HG02759 (cell line): ENCODE results near the gene PDLIM5.

Experiments used
- ATAC-seq: cut with Tn5 transposase; IDR thresholded peaks from one replicate; pipeline ENCODE4 v1.9.1; 2021; ENCODE audit warnings: mild to moderate bottlenecking, moderate library complexity; ENCODE audit not compliant: unreplicated experiment

The PDLIM5 gene

DNA sequence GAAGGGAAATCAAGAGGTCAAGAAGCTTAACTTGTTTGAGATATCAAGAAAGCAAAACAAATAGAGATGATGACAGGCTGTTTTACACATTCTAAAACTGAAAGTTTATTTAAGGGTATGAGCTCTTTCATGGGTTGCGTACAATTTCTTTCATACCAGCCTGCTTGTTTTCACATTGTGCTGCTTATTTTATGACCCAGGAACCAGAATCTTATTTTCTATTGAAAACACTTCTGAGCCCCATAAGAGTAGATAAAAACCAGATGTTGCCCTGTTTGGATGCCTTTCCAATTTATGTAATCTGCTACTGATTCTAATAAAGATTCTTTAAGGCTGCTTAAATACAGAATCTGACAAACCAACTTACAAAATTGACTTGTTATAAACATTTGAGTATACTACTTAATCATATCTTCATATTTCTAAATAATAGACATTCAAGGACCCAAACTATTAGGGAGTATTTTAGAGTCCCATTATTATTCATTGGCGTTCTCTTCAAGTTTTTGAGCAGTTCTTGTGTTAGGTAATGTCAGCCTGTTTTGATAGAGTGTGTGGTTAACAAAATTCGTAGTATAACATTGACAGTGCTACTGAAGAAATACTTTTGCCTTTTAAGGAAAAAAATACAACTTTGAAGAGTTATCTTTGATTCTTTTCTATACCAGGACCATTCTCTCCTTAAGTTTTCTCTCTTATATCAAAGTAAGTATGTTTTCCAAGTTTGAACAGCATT is 74.4 kb downstream of the PDLIM5 start:
- peak; percentile 45 for ATAC-seq

DNA sequence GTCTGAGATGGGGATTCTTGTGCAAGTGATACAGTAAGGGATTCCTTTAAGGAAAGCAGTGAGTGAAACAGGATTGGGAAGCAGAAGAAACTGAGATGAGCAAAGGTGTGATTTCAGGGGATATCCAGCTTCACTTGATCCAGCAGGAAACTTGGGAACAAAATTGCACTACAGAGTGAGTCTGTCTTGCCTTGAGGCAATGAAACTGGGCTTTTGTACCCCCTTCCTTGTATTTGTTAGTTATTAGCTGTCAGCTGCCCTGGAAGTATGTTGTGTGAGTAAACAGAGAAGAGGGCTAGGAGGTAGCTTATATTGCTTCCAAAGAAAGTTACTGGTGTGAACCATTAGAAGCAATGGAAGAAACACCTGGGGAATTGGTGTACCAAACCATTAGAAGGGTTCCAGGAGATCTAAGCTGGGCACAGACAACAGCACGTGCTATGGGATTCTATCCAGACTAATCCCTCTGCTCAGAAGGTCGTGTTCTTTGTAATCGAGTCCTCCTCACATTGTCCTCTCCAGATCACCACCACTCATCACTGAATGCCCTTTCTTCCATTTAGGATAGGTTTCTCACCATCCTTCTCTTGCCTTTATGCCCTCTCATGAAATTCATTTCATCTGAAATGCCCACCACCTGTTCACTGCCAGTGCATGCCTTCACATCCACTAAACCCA is 76.0 kb downstream of the PDLIM5 start:
- no peak for ATAC-seq

DNA sequence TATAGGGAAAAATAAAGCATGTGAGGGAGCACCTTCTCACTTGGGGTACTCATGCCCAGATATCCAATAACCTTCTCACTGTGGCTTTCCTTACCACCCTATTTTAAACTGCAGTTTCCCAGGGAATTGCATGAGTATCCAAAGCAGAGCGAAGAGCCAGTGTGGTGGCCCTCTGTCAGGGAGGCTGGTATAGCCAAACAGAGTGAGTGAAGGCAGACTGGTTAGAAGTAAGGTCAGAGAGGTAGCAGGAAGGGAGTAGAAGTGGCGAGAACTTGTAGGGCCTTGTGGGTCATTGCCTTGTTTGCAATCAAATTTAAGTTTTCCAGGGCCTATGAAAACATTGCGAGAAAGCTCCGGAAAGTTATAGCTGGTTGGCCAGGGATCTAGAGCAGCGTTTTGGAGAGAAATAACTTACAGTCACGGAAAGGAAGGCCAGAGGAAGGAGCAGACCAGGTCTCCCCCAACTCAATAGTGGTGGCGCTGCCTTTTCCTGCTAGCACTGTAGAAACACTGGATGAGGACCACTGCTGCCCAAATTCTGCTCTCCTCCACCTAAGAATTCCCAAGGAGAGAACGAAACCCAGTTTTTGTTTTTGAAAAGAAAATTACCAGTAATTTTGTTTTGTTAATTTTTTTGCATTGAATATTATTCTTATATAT is 77.2 kb downstream of the PDLIM5 start:
- no peak for ATAC-seq

DNA sequence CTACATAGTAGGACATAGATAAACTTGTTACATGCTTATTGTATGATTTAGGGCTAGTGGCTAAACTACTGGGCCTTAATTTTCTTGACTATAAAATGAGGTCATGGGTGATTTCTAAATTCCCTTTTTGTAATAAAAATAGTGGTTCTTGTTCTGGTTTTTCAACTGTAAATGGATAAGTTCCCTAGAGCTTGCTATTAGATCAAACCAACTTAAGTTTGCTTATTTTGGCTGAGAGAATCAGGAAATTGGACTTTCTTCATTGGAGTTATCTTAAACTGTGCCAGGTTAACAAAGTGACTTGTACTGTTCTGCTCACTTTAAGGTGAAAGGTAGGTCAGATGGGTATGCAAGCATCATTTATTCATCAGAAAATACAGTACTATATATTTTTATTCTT is 78.3 kb downstream of the PDLIM5 start:
- ATAC-seq: no peak

DNA sequence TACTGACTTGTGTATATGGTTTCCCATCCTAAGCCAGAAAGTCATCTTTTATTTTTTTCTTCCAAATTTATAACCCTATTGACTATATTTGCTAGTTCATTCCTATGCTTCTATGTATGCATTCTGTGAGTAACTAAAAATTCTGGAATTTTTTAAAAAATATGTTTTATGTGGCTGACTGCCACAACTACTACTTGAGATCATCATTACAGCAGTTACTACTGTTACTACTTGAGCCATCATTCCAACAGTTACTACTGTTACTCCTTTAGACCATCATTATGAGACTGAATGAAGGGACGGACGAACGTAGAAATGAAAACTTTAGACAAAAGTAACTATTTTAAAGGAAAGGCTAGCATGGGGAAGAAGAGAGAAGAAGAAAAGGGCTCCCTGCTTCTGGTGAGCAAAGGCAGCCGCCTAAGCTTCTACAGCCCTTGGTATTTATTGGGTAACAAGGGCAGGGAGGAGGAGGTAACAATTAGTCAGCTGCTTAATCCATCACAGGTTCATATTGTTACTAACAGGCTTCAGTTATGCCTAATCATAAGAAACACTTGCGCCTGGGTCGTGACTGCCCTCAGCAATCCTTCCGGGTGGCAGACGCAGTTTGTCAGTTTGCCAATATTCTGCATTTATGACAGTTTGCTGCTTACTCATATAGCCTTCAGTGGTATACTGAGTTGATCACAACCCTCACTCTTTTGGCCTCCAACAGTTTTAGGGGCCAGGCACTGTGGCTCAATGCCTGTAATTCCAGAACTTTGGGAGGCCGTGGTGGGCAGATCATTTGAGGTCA is 80.4 kb downstream of the PDLIM5 start:
- ATAC-seq: no peak

DNA sequence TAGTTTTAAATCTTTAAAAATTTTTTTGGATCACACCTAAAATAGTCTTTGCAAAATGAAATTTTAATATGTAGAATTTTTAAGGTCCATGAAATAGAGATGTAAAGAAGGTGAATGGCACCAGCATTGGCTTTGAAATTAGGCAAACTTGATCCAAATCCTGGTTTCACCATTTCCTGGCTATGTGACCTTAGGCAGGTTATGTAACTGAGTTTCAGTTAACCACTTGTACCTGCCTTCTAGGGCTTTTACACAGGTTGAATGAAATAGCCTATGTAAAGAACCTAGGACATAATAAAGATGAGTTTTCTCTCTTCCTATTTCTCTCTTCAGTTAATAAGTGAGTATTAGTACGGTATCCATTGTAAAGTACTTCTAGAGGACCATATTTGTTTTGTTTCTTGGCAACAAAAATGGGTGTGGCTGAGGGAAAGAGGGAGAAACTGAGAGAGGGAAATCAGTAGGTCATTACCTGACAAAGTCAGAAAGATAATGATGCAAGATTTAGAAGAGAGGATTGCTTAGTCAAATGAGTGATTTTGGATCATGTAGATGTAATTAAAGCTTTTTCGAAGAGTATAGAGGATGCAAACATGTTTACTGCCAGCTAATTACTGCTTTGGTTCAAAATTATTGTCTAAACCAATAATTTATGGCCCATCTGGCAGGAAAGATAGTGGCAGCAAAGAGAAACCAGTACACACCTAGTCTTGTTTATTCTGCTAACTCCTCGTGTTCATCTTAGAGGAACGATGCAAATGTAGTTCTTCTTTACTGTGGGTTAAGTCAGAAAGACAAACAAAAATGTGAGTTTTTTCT is 81.9 kb downstream of the PDLIM5 start:
- no peak for ATAC-seq

DNA sequence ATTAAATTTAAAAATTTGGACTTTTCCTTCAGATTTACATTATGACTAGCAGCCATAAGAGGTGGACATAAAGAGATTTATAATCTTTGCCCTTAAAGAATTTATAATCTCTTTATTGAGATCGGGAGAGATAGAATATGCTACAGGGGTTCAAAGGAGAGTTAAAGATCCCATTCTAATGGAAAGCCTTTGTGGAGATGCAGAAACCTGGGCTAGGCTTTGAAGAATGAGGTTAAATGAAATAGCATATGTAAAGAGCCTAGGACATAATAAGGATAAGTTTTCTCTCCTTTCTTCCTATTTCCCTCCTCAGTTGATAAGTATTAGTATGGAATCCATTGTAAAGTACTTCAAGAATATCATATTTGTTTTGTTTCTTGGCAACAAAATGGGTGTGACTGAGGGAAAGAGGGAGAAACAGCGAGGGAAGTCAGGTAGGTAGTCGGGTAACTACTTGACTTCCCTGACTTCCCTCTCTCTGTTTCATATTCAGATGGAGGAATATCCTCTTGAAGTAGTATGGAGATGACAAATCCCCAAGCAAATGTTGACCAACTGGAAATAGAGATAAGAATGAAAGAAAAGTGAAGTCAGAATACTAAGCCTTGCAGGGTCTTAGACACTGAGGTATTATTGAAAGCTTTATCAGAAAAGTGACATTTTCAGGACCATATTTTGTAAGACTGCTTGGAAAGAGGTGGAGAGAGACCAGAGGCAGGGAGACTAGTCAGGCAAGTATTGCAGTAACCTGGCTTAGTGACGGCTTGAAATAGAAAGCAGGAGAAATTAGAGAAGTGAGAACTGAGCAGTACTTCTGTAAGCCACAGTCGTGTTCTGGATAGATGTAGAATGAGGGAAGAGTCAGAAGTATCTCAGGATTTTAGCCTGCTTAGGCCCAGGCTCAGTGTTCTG is 82.9 kb downstream of the PDLIM5 start:
- peak; percentile 97 for ATAC-seq

DNA sequence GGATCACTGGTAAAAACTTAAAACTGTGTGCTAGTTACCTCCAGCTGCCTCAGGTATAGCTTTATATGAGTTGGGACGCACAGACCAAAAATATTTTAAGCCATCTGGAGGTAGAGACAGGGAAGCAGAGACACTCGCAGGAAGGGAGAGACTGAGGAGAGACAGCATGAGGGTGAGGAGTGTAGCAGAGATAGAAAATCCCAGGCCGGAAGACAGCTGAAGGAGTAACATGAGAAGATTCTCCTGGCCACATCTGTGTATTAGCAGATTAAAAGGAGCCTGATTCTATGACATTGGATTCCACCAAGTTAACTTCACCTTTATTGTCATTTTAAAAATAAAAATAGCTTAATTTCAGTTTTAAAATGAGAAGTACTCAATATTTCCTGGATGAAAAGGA is 84.3 kb downstream of the PDLIM5 start:
- no peak for ATAC-seq

DNA sequence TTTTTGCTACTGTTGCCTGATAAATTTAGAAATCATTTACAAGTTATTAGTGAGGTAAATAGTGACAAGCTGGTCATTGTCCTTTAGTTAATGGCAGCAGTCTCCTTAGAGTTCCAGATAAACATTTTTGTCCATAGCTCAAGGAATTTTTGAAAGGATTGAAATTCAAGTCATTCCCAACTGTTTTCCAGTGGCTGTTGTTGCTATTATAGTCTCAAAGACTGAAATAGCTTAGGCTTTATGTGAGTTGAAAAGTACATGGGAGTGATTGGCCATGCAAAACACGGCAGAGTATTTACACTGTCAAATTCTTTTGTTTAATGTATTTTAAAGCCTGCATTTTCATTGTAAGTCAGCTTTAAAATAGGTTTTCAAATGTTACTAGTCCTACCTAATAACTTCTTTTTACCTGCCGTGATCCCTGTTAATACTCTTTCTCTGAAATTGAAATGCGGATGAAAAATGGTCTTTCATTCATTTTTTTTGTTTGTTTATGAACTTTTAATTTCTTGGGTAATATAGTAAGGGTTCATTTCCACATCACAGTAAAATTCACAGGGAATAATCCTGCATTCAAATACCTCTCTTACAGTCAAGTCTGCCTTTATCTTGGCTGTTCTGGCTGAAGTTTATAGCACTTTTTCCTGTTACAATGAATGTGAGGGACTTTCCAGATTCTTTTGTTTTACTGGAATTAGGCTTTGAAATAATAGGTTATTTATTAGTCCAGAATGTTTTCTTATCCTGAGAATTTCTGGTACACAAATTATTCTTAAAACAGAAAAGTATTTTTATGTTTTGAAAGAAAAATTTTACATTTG is 85.1 kb downstream of the PDLIM5 start:
- ATAC-seq: no peak

DNA sequence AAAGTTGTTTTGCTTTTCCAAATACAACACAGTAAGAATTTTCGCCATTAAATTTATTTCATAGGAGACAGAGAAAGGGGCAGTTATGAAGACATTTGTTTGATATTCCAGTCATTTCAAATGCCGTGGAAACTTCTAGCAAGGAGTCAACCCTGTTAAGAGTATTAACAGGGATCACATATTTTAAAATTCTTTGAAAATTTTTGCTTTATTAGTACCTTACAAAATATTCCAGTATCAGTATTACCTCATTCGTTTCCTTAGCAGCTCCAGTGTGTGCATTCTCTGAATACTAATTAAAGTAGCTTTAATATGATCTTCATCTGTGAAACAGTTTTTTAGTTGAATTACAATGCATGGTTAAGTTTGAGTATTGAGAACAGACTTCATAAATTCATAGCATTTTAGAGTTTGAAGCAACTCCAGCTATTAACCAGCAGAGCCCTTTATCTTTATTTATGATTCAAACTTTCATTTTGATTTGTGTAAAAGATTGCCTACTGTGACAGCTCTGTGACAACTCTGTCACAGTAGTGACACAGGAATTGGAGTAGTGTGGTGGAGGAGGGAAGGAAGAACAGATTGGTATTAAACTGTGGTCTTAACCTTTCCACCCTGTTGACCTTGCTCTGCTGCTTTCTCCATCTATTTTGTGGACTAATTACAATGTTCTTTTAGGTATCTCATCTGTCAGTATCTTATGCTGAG is 86.3 kb downstream of the PDLIM5 start:
- no peak for ATAC-seq

DNA sequence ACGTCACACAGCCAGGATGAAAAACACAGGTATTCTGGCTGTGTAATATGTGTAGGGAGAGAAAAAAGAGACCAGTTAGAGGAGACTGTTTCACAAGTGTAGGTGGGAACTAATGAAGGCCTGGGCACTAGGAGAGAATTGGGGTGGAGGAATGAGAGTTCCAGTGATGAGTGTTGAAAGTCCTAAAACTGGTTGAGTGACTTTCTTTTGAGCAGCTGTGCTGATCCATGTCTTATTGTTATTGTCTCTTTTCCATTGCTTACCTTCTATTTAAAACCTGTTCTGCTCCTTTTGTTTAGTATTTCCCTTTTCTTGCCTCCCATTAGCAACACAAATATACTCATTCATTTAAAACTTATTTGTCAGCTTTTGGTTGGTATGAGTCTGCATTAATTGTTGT is 88.7 kb downstream of the PDLIM5 start:
- ATAC-seq: no peak

DNA sequence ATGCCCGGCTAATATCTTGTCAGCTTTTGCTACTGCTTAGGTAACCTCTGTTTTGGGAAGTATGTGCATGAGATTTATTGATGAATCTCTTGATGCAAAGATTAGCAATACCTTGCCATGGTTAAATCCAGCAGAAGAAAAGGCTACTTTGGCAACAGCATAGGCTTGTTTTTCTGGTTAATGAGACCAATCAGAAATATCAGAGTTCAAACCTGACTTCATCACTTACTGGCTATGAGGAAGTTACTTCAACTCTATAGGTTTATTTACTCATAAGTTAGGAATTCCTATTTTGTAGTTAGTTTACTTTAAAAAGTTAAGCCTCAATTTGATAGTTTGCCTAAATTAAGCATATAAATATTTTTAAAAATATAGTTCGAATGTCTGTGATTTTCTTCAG is 93.1 kb downstream of the PDLIM5 start:
- no peak for ATAC-seq

DNA sequence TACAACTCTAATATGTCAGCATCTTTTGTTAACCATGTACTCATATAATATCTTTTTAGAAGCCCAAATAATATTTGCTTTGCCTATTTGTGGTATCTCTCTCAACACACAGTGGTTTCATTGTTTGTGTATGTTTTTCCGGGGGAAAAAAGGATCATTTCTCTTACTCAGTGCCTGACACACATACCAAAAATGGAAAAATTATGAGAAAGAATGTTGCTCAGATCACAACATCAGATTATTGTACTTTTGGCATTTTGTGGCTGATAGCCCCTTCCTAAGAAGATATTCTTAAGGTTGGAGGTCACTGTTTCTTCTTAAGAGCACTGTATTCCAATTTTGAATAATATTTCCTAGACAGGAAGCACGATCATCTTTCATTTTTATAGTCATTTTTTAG is 93.6 kb downstream of the PDLIM5 start:
- ATAC-seq: no peak

DNA sequence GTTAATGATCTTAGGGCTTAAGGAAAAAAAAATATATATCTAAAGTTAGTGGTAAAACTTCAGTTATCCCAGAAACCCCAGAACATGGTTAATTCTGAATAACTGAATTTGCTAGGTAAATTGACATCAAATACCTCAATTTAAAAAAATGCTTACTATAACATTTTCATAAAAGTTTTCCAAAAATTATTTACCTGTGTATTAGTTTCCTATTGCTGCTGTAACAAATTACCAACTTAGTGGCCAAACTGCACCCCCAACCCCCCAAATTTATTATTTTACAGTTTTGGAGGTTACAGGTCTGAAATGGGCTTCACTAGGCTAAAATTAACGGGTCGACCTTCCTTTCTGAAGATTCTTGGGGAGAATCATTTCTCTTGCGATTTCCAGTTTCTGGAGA is 95.2 kb downstream of the PDLIM5 start:
- ATAC-seq: no peak

DNA sequence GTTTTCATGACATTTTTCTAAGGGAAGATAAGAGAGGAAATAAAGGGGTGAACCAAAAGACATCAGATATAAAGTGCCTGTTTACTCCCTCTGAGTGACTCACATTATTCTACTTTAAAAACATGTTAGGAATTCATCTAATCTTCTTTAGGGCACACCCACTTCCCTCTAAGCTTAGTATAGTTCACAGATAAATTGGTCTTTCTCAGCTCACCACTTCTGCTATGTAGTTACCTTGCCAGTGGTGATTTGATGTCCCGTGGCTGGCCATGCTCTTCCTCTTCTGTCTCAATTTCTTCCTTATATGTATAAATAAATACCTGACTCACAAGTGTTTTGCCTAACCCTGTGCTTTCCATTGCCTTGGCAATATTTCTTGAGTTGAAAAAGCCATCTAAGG is 96.8 kb downstream of the PDLIM5 start:
- ATAC-seq: no peak

DNA sequence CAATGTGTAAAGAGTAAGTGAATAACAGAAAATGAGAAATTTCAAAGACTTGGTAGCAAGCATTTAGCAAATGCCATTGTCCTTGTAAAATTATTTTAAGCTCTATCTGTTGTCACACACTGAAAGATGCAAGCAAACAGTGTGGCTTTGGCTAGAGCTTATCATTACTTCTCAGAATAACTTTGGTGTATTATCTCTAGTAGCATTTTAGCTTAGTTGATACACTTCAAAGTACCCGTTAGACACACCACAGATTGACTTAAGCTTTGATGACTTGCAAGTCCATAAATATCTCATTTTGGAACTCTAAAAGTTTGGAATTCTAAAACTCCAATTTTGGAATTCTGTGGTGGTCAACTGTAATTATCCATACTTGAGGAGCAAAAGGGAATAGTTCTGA is 98.6 kb downstream of the PDLIM5 start:
- no peak for ATAC-seq

DNA sequence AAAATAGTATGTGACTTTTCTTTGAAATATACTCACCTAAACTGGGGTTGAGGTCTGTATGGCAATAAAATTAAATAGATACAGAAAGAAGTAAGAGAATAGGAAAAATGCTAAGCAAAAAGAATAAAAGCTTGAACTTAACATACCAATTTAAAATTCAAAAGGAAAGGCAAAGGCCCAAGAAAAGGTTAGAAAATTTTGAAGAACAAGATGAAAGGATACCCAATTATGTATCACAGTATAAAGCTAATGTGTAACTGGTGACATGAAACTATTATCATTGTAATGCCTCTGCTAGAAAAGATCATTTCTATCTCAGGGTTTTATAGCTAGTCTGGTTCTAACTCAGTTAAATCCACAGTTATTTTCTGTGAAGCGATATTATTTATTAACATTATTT is 99.1 kb downstream of the PDLIM5 start:
- no peak for ATAC-seq
